Measurements from ENCODE around the gene CDC42BPB. TPM values are rescaled to one million over a fixed set of nuclear protein-coding genes. Genes with fewer than 3 reads are reported as not detected.

Gene CDC42BPB
- polyA plus RNA-seq, 1 of the 3 experiments (the other 2 are of a cell fraction) = 61.6 TPM

DNA sequence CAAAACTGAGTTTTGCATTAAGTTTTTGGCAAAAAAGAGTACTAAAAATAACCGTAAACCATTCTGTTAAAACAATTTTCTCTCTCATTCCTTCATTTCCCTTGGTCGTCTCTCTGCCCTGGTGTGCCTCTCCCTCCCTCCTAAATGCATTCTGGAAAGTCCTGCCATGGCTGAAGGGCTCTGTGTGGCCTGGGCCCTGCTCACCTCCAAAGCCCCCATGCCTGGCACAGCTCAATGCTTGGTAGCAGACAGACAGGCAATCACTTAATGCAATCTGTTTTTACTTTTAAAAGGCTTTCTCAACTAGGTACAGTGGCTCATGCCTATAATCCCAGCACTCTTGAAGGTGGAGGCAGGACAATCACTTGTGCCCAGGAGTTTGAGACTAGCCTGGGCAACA, 47.8 kb downstream of the CDC42BPB start:
- no peak for DNase-seq
- no peak overlapping the region for H3K9ac ChIP-seq
- no peak for TF ChIP-seq RFX5 (IDR thresholded peaks at IDR 0.05; ENCODE audit: low read length)
- no peak for TF ChIP-seq RAD21 (IDR thresholded peaks at IDR 0.05; ENCODE audit: low read length)
- H3K27me3 ChIP-seq (ENCODE audit: insufficient read depth) = no peaks in the 10 kb centered on the region
- H4K20me1 ChIP-seq (ENCODE audit: insufficient read depth) = peaks cover 65% of the 10 kb centered on the region
- no peak overlapping the region; a peak in 1 of 4 replicates for H3K27ac ChIP-seq (ENCODE audit: low read depth in 2 of 2, low read length in 1 of 2)
- peaks cover 91% of the 10 kb centered on the region for H3K79me2 ChIP-seq (ENCODE audit: insufficient read depth)
- H3K36me3 ChIP-seq (replicated peaks in 1 of 2; ENCODE audit: control insufficient read depth in 1 of 2, insufficient read depth in 2 of 2, low read length in 1 of 2) = peaks cover 19 to 25% of the 10 kb centered on the region in 2 experiments
- no peak overlapping the region for H3K4me3 ChIP-seq (ENCODE audit: low read depth in 2 of 2, low read length in 1 of 2)
- 95% methylated on average over 2 of the region's 2 CpGs for WGBS (ENCODE audit: low lambda C conversion rate)
- no peak overlapping the region for H3K4me2 ChIP-seq
- CTCF ChIA-PET = no interaction called here
- H3K9me2 ChIP-seq = no peaks in the 10 kb centered on the region
- POLR2A ChIA-PET = no interaction called here
- peaks cover 5 to 13% of the 10 kb centered on the region in 2 experiments; a peak in 2 of 4 replicates for H3K4me1 ChIP-seq (ENCODE audit: control insufficient read depth in 1 of 2, insufficient read depth in 2 of 2, low read depth in 1 of 2, low read length in 1 of 2)
- H3F3A ChIP-seq (replicated peaks; ENCODE audit: insufficient read depth) = peaks cover 19% of the 10 kb centered on the region
- no peak overlapping the region for H2AFZ ChIP-seq (ENCODE audit: low read depth)
- H3K9me3 ChIP-seq = no peaks in the 10 kb centered on the region

DNA sequence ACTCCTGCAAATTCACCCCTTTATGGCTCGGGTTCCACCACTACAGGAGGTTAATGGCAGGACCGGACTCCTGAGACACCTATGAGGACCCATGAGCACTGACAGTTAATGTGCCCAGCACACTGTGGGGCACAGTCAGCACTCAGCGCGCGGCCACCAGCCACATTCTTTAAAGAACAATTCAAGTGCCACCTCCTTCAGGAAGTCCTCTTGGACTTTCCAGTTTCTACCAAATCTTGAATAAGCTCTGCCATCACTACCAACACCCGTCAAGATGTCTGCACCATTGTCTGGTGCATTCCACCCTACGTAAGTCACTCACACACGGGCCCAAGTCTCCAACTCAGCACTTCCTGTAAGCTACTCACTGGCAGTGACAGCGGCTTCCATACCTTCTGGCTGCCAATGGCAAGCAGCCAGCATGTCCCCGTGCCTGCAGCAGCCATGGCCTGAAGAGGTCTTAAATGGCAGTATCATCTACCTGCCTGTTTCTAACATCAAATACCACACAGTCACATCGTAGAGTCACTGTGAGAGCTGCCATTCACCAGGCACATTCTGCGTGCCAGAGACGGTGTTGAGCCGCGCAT, 48.5 kb downstream of the CDC42BPB start:
- no peak for DNase-seq
- Histone ChIP-seq H3K36me3 (replicated peaks in 1 of 2; ENCODE audit: control insufficient read depth in 1 of 2, insufficient read depth in 2 of 2, low read length in 1 of 2) (peaks cover 19 to 25% of the 10 kb centered on the region in 2 experiments), H3K9me3 (no peaks in the 10 kb centered on the region), H3F3A (replicated peaks; ENCODE audit: insufficient read depth) (peaks cover 18% of the 10 kb centered on the region), H3K9me2 (no peaks in the 10 kb centered on the region), H2AFZ (ENCODE audit: low read depth) (no peak overlapping the region), H3K4me2 (no peak overlapping the region), H3K27me3 (ENCODE audit: insufficient read depth) (no peaks in the 10 kb centered on the region), H3K4me1 (ENCODE audit: control insufficient read depth in 1 of 2, insufficient read depth in 2 of 2, low read depth in 1 of 2, low read length in 1 of 2) (peaks cover 5 to 8% of the 10 kb centered on the region in 2 experiments; a peak in 2 of 4 replicates), H3K4me3 (ENCODE audit: low read depth in 2 of 2, low read length in 1 of 2) (no peak overlapping the region), H3K27ac (ENCODE audit: low read depth in 2 of 2, low read length in 1 of 2) (peak overlapping the region in 1 of 2 experiments; percentile 33; a peak in 1 of 4 replicates), H3K9ac (no peak overlapping the region), H3K79me2 (ENCODE audit: insufficient read depth) (peaks cover 91% of the 10 kb centered on the region), H4K20me1 (ENCODE audit: insufficient read depth) (peaks cover 64% of the 10 kb centered on the region)
- TF ChIP-seq CHD2 (IDR thresholded peaks at IDR 0.05; ENCODE audit: low read length, partially characterized antibody) (no peak), REST (IDR thresholded peaks at IDR 0.05; ENCODE audit: low read depth, low read length) (no peak), SIN3A (IDR thresholded peaks at IDR 0.05; ENCODE audit: borderline replicate concordance, low read depth, low read length) (no peak), CTCF (IDR thresholded peaks at IDR 0.05) (no peak), RCOR1 (IDR thresholded peaks at IDR 0.05; ENCODE audit: low read length) (no peak), IRF3 (IDR thresholded peaks at IDR 0.05; ENCODE audit: low read depth, low read length) (no peak), GATA2 (CRISPR knock-in tag; IDR thresholded peaks at IDR 0.05) (no peak), FOXJ3 (CRISPR knock-in tag; IDR thresholded peaks at IDR 0.05) (no peak), SMC3 (IDR thresholded peaks at IDR 0.05; ENCODE audit: low read depth, low read length) (no peak), EP300 (IDR thresholded peaks at IDR 0.05; ENCODE audit: borderline replicate concordance in 1 of 2, low read depth in 1 of 2, low read length in 1 of 2) (no peak), RXRA (IDR thresholded peaks at IDR 0.05; ENCODE audit: borderline replicate concordance, low read depth) (no peak), ELF1 (IDR thresholded peaks at IDR 0.05) (0 out of 2 replicates have a peak, but pooled peaks have one; percentile 15), RAD21 (IDR thresholded peaks at IDR 0.05; ENCODE audit: low read length) (no peak), NFIC (IDR thresholded peaks at IDR 0.05; ENCODE audit: borderline replicate concordance) (peak; percentile 47; the same call in 1 of the 2 replicates), MEF2A (IDR thresholded peaks at IDR 0.05; ENCODE audit: borderline replicate concordance, low read depth) (no peak), FOSL2 (IDR thresholded peaks at IDR 0.05; ENCODE audit: borderline replicate concordance, low read depth) (no peak)
- TF ChIP-seq, protein P1, sequence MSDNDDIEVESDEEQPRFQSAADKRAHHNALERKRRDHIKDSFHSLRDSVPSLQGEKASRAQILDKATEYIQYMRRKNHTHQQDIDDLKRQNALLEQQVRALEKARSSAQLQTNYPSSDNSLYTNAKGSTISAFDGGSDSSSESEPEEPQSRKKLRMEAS (IDR thresholded peaks at IDR 0.05; ENCODE audit: low read depth) = no peak
- TF ChIP-seq, protein P2, sequence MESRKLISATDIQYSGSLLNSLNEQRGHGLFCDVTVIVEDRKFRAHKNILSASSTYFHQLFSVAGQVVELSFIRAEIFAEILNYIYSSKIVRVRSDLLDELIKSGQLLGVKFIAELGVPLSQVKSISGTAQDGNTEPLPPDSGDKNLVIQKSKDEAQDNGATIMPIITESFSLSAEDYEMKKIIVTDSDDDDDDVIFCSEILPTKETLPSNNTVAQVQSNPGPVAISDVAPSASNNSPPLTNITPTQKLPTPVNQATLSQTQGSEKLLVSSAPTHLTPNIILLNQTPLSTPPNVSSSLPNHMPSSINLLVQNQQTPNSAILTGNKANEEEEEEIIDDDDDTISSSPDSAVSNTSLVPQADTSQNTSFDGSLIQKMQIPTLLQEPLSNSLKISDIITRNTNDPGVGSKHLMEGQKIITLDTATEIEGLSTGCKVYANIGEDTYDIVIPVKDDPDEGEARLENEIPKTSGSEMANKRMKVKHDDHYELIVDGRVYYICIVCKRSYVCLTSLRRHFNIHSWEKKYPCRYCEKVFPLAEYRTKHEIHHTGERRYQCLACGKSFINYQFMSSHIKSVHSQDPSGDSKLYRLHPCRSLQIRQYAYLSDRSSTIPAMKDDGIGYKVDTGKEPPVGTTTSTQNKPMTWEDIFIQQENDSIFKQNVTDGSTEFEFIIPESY (IDR thresholded peaks at IDR 0.05; ENCODE audit: borderline replicate concordance, low read depth) = no peak
- WGBS (ENCODE audit: low lambda C conversion rate) = 72% methylated on average over 13 of the region's 15 CpGs
- ChIA-PET POLR2A (no interaction called here), CTCF (no interaction called here)
